Measurements from ENCODE around the gene LEF1. TPM values are rescaled to one million over a fixed set of nuclear protein-coding genes. Genes with fewer than 3 reads are reported as not detected.
A peak's percentile ranks its signal among the peaks of the same experiment; 100 is the strongest.

The LEF1 gene
- total RNA-seq, 2 experiments from 2014 or later, result 111 to 122 TPM

- intact Hi-C loops (cut with micrococcal nuclease), result no loop called here
These were observed 47.9 kb downstream of the LEF1 start for GRCh38 chr4:108120789-108121188.

GRCh38 chr4:108119199-108119800, 49.4 kb downstream of the LEF1 start:
- Mint-ChIP-seq H3K27me3 (no peaks in the 10 kb centered on the region), H3K4me1 (ENCODE audit: low read depth) (peaks cover 82% of the 10 kb centered on the region), H3K36me3 (peaks cover 15% of the 10 kb centered on the region), H3K27ac (peak overlapping the region; percentile 85), H3K9me3 (no peaks in the 10 kb centered on the region), H3K4me3 (peak overlapping the region; percentile 20)
- intact Hi-C loops (cut with micrococcal nuclease), result loop anchor here (1.0 kb wide), 1 partner anchor 20 kb away; no protein-coding TSS in a partner anchor
- no peak for DNase-seq
- ChIA-PET CTCF (interaction anchor here (1.2 to 1.3 kb wide), 3 partner anchors 9 to 21 kb away, joined by 3 to 6 read pairs (median 5); no protein-coding TSS in a partner anchor), POLR2A (interaction anchor here (1.0 to 5.0 kb wide), 3 partner anchors 11 to 50 kb away, joined by 3 to 24 read pairs (median 5); partner anchors contain the start of gene LEF1)

More at GRCh38 chr4:108120789-108121188, 47.9 kb downstream of the LEF1 start:
- Mint-ChIP-seq H3K27me3 (no peaks in the 10 kb centered on the region), H3K4me3 (no peak overlapping the region), H3K36me3 (peaks cover 16% of the 10 kb centered on the region), H3K4me1 (ENCODE audit: low read depth) (peaks cover 79% of the 10 kb centered on the region), H3K27ac (peak overlapping the region; percentile 52), H3K9me3 (no peaks in the 10 kb centered on the region)
- DNase-seq, result no peak
- POLR2A ChIA-PET, result interaction anchor here (1.0 kb wide), 1 partner anchor 23 kb away, joined by 4 read pairs; no protein-coding TSS in a partner anchor
- CTCF ChIA-PET, result interaction anchor here (1.4 kb wide), 2 partner anchors 11 to 90 kb away, joined by 5 to 10 read pairs; no protein-coding TSS in a partner anchor

- H3K4me1 Mint-ChIP-seq (ENCODE audit: low read depth), result peaks cover 88% of the 10 kb centered on the region
- H3K4me3 Mint-ChIP-seq, result peak overlapping the region; percentile 20
- CTCF ChIA-PET, result interaction anchor here (1.2 to 2.5 kb wide), 5 partner anchors 10 to 88 kb away, joined by 3 to 6 read pairs (median 5); no protein-coding TSS in a partner anchor
- H3K27me3 Mint-ChIP-seq, result no peaks in the 10 kb centered on the region
- no peaks in the 10 kb centered on the region for H3K9me3 Mint-ChIP-seq
- H3K27ac Mint-ChIP-seq, result peak overlapping the region; percentile 85
- DNase-seq, result peak; percentile 47
- POLR2A ChIA-PET, result interaction anchor here (0.8 to 5.0 kb wide), 7 partner anchors 10 to 50 kb away, joined by 3 to 24 read pairs (median 3); partner anchors contain the start of gene LEF1
- intact Hi-C loops (cut with micrococcal nuclease), result no loop called here
- H3K36me3 Mint-ChIP-seq, result peaks cover 16% of the 10 kb centered on the region
These were observed 50.2 kb downstream of the LEF1 start for GRCh38 chr4:108118505-108118904.

- peak overlapping the region; percentile 54 for H3K4me3 Mint-ChIP-seq
These were observed 51.1 kb downstream of the LEF1 start for GRCh38 chr4:108117418-108118182.

GRCh38 chr4:108116423-108117168, 52.1 kb downstream of the LEF1 start:
- H3K36me3 Mint-ChIP-seq, result peaks cover 22% of the 10 kb centered on the region
- H3K4me1 Mint-ChIP-seq (ENCODE audit: low read depth), result peaks cover 95% of the 10 kb centered on the region
- DNase-seq, result peak; percentile 70
- H3K4me3 Mint-ChIP-seq, result peak overlapping the region; percentile 15
- no peaks in the 10 kb centered on the region for H3K9me3 Mint-ChIP-seq
- POLR2A ChIA-PET, result interaction anchor here (0.6 to 5.0 kb wide), 6 partner anchors 8 to 49 kb away, joined by 3 to 24 read pairs (median 9); no protein-coding TSS in a partner anchor
- peak overlapping the region; percentile 89 for H3K27ac Mint-ChIP-seq
- H3K27me3 Mint-ChIP-seq, result no peaks in the 10 kb centered on the region
- intact Hi-C loops (cut with micrococcal nuclease), result loop anchor here (1.0 to 2.0 kb wide), 4 partner anchors 8 to 86 kb away; no protein-coding TSS in a partner anchor
- CTCF ChIA-PET, result interaction anchor here (0.6 to 2.5 kb wide), 3 partner anchors 8 to 86 kb away, joined by 3 to 6 read pairs (median 5); no protein-coding TSS in a partner anchor

More at GRCh38 chr4:108117418-108118182, 51.1 kb downstream of the LEF1 start:
- POLR2A ChIA-PET, result interaction anchor here (0.6 to 5.0 kb wide), 6 partner anchors 9 to 50 kb away, joined by 3 to 24 read pairs (median 4); no protein-coding TSS in a partner anchor
- no peaks in the 10 kb centered on the region for H3K9me3 Mint-ChIP-seq
- CTCF ChIA-PET, result interaction anchor here (1.3 to 2.5 kb wide), 4 partner anchors 9 to 87 kb away, joined by 5 to 6 read pairs (median 6); no protein-coding TSS in a partner anchor
- intact Hi-C loops (cut with micrococcal nuclease), result loop anchor here (2.0 kb wide), 1 partner anchor 87 kb away; no protein-coding TSS in a partner anchor
- no peak for DNase-seq
- peaks cover 17% of the 10 kb centered on the region for H3K36me3 Mint-ChIP-seq
- peak overlapping the region; percentile 85 for H3K27ac Mint-ChIP-seq
- no peaks in the 10 kb centered on the region for H3K27me3 Mint-ChIP-seq
- H3K4me1 Mint-ChIP-seq (ENCODE audit: low read depth), result peaks cover 93% of the 10 kb centered on the region

DNA sequence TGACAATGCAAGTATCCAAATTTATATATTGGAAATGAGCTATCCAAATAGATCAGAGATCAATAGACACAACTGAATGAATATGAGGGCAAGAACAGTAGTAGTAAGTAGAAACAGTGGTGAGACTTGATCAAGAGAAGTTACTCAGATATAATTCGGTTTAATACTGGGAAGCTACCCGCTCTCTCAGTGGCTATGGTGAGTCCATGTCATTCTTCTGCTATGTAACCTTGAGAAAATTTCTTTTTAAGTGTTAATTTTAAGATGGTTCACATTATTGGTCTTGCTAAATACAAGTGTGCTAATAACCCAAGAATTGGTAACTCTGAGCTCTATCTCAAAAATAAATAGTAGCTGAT, 53.6 kb downstream of the LEF1 start:
- H3K27ac Mint-ChIP-seq, result peak overlapping the region; percentile 89
- H3K27me3 Mint-ChIP-seq, result no peaks in the 10 kb centered on the region
- intact Hi-C loops (cut with micrococcal nuclease), result no loop called here
- H3K36me3 Mint-ChIP-seq, result peaks cover 27% of the 10 kb centered on the region
- H3K4me1 Mint-ChIP-seq (ENCODE audit: low read depth), result peaks cover 96% of the 10 kb centered on the region
- H3K4me3 Mint-ChIP-seq, result peak overlapping the region; percentile 9
- POLR2A ChIA-PET, result interaction anchor here (0.9 to 5.0 kb wide), 7 partner anchors 8 to 84 kb away, joined by 3 to 24 read pairs (median 3); no protein-coding TSS in a partner anchor
- CTCF ChIA-PET, result interaction anchor here (0.8 to 2.7 kb wide), 3 partner anchors 85 to 96 kb away, joined by 3 to 6 read pairs (median 6); no protein-coding TSS in a partner anchor
- DNase-seq, result no peak
- no peaks in the 10 kb centered on the region for H3K9me3 Mint-ChIP-seq

- intact Hi-C loops (cut with micrococcal nuclease), result no loop called here
These were observed 54.2 kb downstream of the LEF1 start for GRCh38 chr4:108114503-108114902.

GRCh38 chr4:108113229-108113628, 55.5 kb downstream of the LEF1 start:
- Mint-ChIP-seq H3K9me3 (no peaks in the 10 kb centered on the region), H3K27me3 (no peaks in the 10 kb centered on the region)

More at GRCh38 chr4:108114503-108114902, 54.2 kb downstream of the LEF1 start:
- no peak for DNase-seq
- ChIA-PET POLR2A (interaction anchor here (0.7 to 5.0 kb wide), 8 partner anchors 14 to 83 kb away, joined by 3 to 24 read pairs (median 4); no protein-coding TSS in a partner anchor), CTCF (interaction anchor here (1.4 to 2.7 kb wide), 2 partner anchors 84 to 95 kb away, joined by 6 read pairs; no protein-coding TSS in a partner anchor)
- H3K9me3 Mint-ChIP-seq, result no peaks in the 10 kb centered on the region
- no peaks in the 10 kb centered on the region for H3K27me3 Mint-ChIP-seq
- peak overlapping the region; percentile 89 for H3K27ac Mint-ChIP-seq
- H3K36me3 Mint-ChIP-seq, result peaks cover 29% of the 10 kb centered on the region
- peak overlapping the region; percentile 46 for H3K4me3 Mint-ChIP-seq
- H3K4me1 Mint-ChIP-seq (ENCODE audit: low read depth), result peaks cover 100% of the 10 kb centered on the region

GRCh38 chr4:108111781-108112180, 57.0 kb downstream of the LEF1 start:
- intact Hi-C loops (cut with micrococcal nuclease), result no loop called here
- ChIA-PET CTCF (interaction anchor here (1.4 to 2.3 kb wide), 2 partner anchors 10 to 20 kb away, joined by 5 read pairs; no protein-coding TSS in a partner anchor), POLR2A (interaction anchor here (1.1 to 2.2 kb wide), 3 partner anchors 12 to 49 kb away, joined by 3 to 5 read pairs (median 5); no protein-coding TSS in a partner anchor)
- no peaks in the 10 kb centered on the region for H3K9me3 Mint-ChIP-seq
- no peak overlapping the region for H3K4me3 Mint-ChIP-seq
- H3K36me3 Mint-ChIP-seq, result peaks cover 28% of the 10 kb centered on the region
- peak overlapping the region; percentile 62 for H3K27ac Mint-ChIP-seq
- no peaks in the 10 kb centered on the region for H3K27me3 Mint-ChIP-seq
- peaks cover 95% of the 10 kb centered on the region for H3K4me1 Mint-ChIP-seq (ENCODE audit: low read depth)
- DNase-seq, result no peak

More at GRCh38 chr4:108113229-108113628, 55.5 kb downstream of the LEF1 start:
- intact Hi-C loops (cut with micrococcal nuclease), result no loop called here
- peak overlapping the region; percentile 89 for H3K27ac Mint-ChIP-seq
- CTCF ChIA-PET, result interaction anchor here (0.5 to 2.7 kb wide), 3 partner anchors 11 to 94 kb away, joined by 3 to 6 read pairs (median 5); no protein-coding TSS in a partner anchor
- POLR2A ChIA-PET, result interaction anchor here (0.6 to 1.3 kb wide), 6 partner anchors 27 to 459 kb away, joined by 3 to 5 read pairs (median 4); no protein-coding TSS in a partner anchor
- peak overlapping the region; percentile 66 for H3K4me3 Mint-ChIP-seq
- peak; percentile 60 for DNase-seq
- peaks cover 29% of the 10 kb centered on the region for H3K36me3 Mint-ChIP-seq
- peaks cover 100% of the 10 kb centered on the region for H3K4me1 Mint-ChIP-seq (ENCODE audit: low read depth)

DNA sequence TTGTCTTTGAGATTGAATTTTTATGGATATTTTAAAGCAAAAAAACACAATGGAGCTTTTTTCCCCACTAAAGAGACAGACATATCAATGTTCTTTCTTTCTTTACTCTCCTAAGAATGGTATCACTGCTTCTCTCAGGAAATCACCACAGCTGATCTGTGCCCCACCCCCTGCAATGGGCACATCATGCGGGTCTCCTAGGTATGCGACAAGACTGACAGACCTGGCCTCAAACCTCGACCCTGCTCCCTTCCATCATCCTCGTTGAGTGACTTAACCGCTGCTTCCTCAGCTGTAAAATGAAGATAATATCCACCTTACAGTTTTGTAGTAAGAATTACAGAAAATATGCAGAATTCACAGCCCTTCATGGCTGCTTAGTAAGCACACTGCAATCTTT, 58.3 kb downstream of the LEF1 start:
- Mint-ChIP-seq H3K4me3 (peak overlapping the region; percentile 9), H3K27me3 (no peaks in the 10 kb centered on the region), H3K27ac (peak overlapping the region; percentile 68), H3K36me3 (peaks cover 36% of the 10 kb centered on the region), H3K9me3 (no peaks in the 10 kb centered on the region), H3K4me1 (ENCODE audit: low read depth) (peaks cover 95% of the 10 kb centered on the region)
- intact Hi-C loops (cut with micrococcal nuclease), result loop anchor here (1.0 kb wide), 1 partner anchor 55 kb away; no protein-coding TSS in a partner anchor
- DNase-seq, result no peak
- ChIA-PET POLR2A (interaction anchor here (0.7 to 2.3 kb wide), 3 partner anchors 10 to 40 kb away, joined by 3 to 8 read pairs (median 5); no protein-coding TSS in a partner anchor), CTCF (no interaction called here)
